ENCODE data around the gene ZMYND12.

Gene ZMYND12

DNA sequence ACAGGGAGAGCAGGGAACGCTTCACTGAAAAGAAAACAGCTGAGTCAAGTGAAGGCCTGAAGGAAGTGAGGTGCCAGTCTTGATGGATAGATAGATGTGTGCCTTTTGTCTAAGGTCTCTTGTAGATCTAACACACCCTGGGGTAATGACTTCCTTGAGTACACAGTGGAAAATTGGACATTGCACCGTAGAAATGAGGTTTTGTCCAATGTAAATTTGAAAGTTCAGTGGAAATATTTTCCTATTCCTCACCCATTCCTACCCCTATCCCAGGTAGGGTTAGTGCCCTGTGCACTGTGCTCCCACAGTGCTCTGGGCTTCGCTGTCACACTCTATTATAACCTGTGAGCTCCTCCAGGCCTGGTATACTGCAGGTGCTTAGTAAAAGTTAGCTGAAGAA is 24.3 kb downstream of the ZMYND12 start:
- no peak overlapping the region for H3K4me3 Mint-ChIP-seq
- DNase-seq (ENCODE audit: low spot score in 2 of 2) (no peak), ATAC-seq (replicated peaks; ENCODE audit: extremely low read depth, poor library complexity, severe bottlenecking) (no peak)
- no peaks in the 10 kb centered on the region for H3K9me3 Mint-ChIP-seq
- no peaks in the 10 kb centered on the region for H3K27me3 Mint-ChIP-seq
- H3K4me1 Mint-ChIP-seq: no peaks in the 10 kb centered on the region
- peaks cover 2% of the 10 kb centered on the region for H3K36me3 Mint-ChIP-seq (ENCODE audit: insufficient read depth)
- H3K27ac Mint-ChIP-seq (ENCODE audit: low read depth): no peak overlapping the region

GRCh38 chr1:42430286-42431135 is 25.3 kb downstream of the ZMYND12 start:
- Mint-ChIP-seq H3K27me3 (no peaks in the 10 kb centered on the region), H3K27ac (ENCODE audit: low read depth) (no peak overlapping the region), H3K4me3 (no peak overlapping the region), H3K36me3 (ENCODE audit: insufficient read depth) (peaks cover 2% of the 10 kb centered on the region), H3K9me3 (no peaks in the 10 kb centered on the region), H3K4me1 (no peaks in the 10 kb centered on the region)
- DNase-seq (ENCODE audit: low spot score in 2 of 2) (no peak), ATAC-seq (replicated peaks; ENCODE audit: extremely low read depth, poor library complexity, severe bottlenecking) (no peak)

- peaks cover 9% of the 10 kb centered on the region for H3K27me3 Mint-ChIP-seq
- no peak for ATAC-seq (replicated peaks; ENCODE audit: extremely low read depth, poor library complexity, severe bottlenecking)
- no peaks in the 10 kb centered on the region for H3K9me3 Mint-ChIP-seq
- no peak overlapping the region for H3K4me3 Mint-ChIP-seq
- H3K4me1 Mint-ChIP-seq: no peaks in the 10 kb centered on the region
- peaks cover 2% of the 10 kb centered on the region for H3K36me3 Mint-ChIP-seq (ENCODE audit: insufficient read depth)
- DNase-seq (ENCODE audit: low spot score in 2 of 2): no peak
- no peak overlapping the region for H3K27ac Mint-ChIP-seq (ENCODE audit: low read depth)
Observed at GRCh38 chr1:42429603-42430002, 26.2 kb downstream of the ZMYND12 start.

GRCh38 chr1:42427240-42427639 is 28.6 kb downstream of the ZMYND12 start:
- H3K4me1 Mint-ChIP-seq: no peaks in the 10 kb centered on the region
- no peak overlapping the region for H3K27ac Mint-ChIP-seq (ENCODE audit: low read depth)
- ATAC-seq (replicated peaks; ENCODE audit: extremely low read depth, poor library complexity, severe bottlenecking): no peak

DNA sequence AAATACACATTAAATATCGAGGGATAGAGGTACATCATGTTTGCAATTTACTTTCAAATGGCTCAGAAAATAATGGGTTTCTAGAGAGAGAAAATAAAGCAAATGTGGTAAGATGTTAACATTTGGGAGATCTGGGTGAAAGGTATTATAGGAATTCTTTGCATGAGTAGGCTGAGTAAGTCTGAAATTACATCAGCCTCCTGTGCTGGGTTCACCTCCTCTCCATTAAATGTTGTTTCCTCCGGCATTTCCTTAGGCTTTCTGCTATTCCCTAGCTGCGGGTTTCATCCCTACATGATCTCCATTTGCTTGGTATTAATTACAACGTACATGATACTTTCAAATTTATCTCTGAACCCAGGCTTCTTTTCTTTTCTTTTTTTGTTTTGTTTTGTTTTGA is 31.6 kb downstream of the ZMYND12 start:
- ATAC-seq (replicated peaks; ENCODE audit: extremely low read depth, poor library complexity, severe bottlenecking) (no peak), DNase-seq (ENCODE audit: low spot score in 2 of 2) (no peak)
- no peaks in the 10 kb centered on the region for H3K9me3 Mint-ChIP-seq
- no peaks in the 10 kb centered on the region for H3K4me1 Mint-ChIP-seq
- no peak overlapping the region for H3K4me3 Mint-ChIP-seq
- H3K27ac Mint-ChIP-seq (ENCODE audit: low read depth): no peak overlapping the region
- peaks cover 49% of the 10 kb centered on the region for H3K27me3 Mint-ChIP-seq
- peaks cover 2% of the 10 kb centered on the region for H3K36me3 Mint-ChIP-seq (ENCODE audit: insufficient read depth)

More at GRCh38 chr1:42427240-42427639, 28.6 kb downstream of the ZMYND12 start:
- no peak for DNase-seq (ENCODE audit: low spot score in 2 of 2)
- Mint-ChIP-seq H3K4me3 (no peak overlapping the region), H3K9me3 (no peaks in the 10 kb centered on the region), H3K27me3 (peaks cover 25% of the 10 kb centered on the region), H3K36me3 (ENCODE audit: insufficient read depth) (peaks cover 2% of the 10 kb centered on the region)

- no peak overlapping the region for H3K27ac Mint-ChIP-seq (ENCODE audit: low read depth)
- H3K4me3 Mint-ChIP-seq: no peak overlapping the region
- H3K27me3 Mint-ChIP-seq: peaks cover 49% of the 10 kb centered on the region
- ATAC-seq (replicated peaks; ENCODE audit: extremely low read depth, poor library complexity, severe bottlenecking): no peak
- no peak for DNase-seq (ENCODE audit: low spot score in 2 of 2)
- H3K4me1 Mint-ChIP-seq: no peaks in the 10 kb centered on the region
- H3K36me3 Mint-ChIP-seq (ENCODE audit: insufficient read depth): peaks cover 2% of the 10 kb centered on the region
- no peaks in the 10 kb centered on the region for H3K9me3 Mint-ChIP-seq
Observed at GRCh38 chr1:42423681-42424080, 32.1 kb downstream of the ZMYND12 start.

DNA sequence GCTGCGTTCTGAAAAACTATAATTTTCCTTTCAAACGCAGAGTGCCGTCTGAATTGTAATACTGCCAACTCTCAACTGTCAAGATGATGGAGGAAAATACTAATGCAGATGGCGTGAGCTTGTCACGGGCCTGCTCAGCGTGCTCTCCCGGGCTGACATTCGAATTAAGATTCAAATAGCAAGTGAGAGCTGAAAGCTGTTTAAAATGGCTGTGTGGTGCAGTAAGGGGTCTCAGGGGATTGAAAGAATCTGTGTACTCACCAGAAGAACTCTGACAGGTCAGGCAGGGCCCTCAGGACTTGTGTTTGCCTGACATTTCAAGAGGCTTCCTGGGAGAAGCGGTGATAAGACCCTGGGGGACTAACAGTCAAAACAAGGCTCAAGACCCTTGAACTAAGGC is 33.1 kb downstream of the ZMYND12 start:
- H3K4me3 Mint-ChIP-seq: no peak overlapping the region
- H3K36me3 Mint-ChIP-seq (ENCODE audit: insufficient read depth): peaks cover 2% of the 10 kb centered on the region
- DNase-seq (ENCODE audit: low spot score in 2 of 2): no peak
- H3K27ac Mint-ChIP-seq (ENCODE audit: low read depth): no peak overlapping the region
- ATAC-seq (replicated peaks; ENCODE audit: extremely low read depth, poor library complexity, severe bottlenecking): no peak
- no peaks in the 10 kb centered on the region for H3K9me3 Mint-ChIP-seq
- H3K4me1 Mint-ChIP-seq: no peaks in the 10 kb centered on the region
- peaks cover 49% of the 10 kb centered on the region for H3K27me3 Mint-ChIP-seq

DNA sequence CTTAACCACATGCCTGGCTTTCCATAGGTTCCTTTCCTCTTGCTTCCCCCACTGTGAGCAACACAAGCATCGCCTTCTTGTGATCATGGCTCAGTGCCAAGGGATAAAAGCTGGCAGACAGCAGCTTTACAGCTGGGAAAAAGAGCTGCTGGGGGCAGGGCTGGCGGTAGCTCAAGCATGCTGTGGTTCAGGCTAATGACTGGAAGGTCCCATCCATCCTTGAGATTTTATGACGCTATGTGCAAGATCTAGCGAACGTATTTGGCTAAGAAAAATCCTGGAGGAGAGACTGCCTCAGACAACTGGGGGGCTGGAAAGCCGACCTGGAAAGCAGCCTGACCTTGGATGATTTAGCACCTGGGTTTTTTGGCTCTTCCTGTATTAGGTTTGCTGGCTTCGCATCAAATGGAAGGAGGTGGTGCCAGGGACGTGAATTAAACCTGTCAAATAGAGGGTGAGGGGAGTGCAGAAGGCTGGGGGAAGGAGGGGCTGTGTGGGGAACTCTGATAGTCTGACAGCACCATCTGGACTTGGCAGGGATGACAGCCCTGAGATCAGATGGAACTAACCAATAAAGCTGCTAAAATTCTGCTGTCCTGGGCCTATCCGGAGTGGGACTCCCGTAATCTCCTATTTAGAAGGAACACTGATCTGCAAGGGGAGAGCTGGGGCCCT is 34.8 kb downstream of the ZMYND12 start:
- Mint-ChIP-seq H3K4me1 (no peaks in the 10 kb centered on the region), H3K27ac (ENCODE audit: low read depth) (no peak overlapping the region), H3K36me3 (ENCODE audit: insufficient read depth) (no peaks in the 10 kb centered on the region), H3K27me3 (peaks cover 49% of the 10 kb centered on the region), H3K4me3 (no peak overlapping the region), H3K9me3 (no peaks in the 10 kb centered on the region)
- DNase-seq (ENCODE audit: low spot score in 2 of 2) (no peak), ATAC-seq (replicated peaks; ENCODE audit: extremely low read depth, poor library complexity, severe bottlenecking) (no peak)

GRCh38 chr1:42420121-42420520 is 35.7 kb downstream of the ZMYND12 start:
- peaks cover 53% of the 10 kb centered on the region for H3K27me3 Mint-ChIP-seq
- no peak for ATAC-seq (replicated peaks; ENCODE audit: extremely low read depth, poor library complexity, severe bottlenecking)
- no peak overlapping the region for H3K27ac Mint-ChIP-seq (ENCODE audit: low read depth)
- no peak for DNase-seq (ENCODE audit: low spot score in 2 of 2)
- no peaks in the 10 kb centered on the region for H3K4me1 Mint-ChIP-seq
- no peak overlapping the region for H3K4me3 Mint-ChIP-seq
- no peaks in the 10 kb centered on the region for H3K9me3 Mint-ChIP-seq
- no peaks in the 10 kb centered on the region for H3K36me3 Mint-ChIP-seq (ENCODE audit: insufficient read depth)

- no peak overlapping the region for H3K27ac Mint-ChIP-seq (ENCODE audit: low read depth)
- no peaks in the 10 kb centered on the region for H3K9me3 Mint-ChIP-seq
- no peak for DNase-seq (ENCODE audit: low spot score in 2 of 2)
- H3K4me1 Mint-ChIP-seq: no peaks in the 10 kb centered on the region
- no peak for ATAC-seq (replicated peaks; ENCODE audit: extremely low read depth, poor library complexity, severe bottlenecking)
- H3K36me3 Mint-ChIP-seq (ENCODE audit: insufficient read depth): no peaks in the 10 kb centered on the region
- peaks cover 53% of the 10 kb centered on the region for H3K27me3 Mint-ChIP-seq
- H3K4me3 Mint-ChIP-seq: no peak overlapping the region
Observed at GRCh38 chr1:42419126-42419821, 36.5 kb downstream of the ZMYND12 start.

DNA sequence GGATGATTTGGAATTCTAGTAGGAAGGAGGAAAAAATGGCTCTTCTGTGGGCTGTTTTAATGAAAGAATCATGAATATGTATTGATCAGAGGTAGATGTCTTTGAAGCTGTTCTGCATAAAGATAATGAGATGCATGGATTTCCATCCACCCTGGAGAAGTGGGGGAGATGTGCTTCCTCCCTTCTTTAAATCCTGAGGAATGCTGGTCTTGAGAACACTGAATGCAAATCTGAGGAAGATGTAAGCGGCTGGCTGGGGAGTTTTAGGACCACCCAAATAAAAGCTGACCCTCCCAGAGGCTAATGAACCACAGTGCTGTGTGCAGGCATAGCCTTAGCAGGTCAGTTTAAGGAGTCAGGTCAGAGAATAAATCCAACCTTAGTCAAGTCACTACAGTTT is 37.3 kb downstream of the ZMYND12 start:
- Mint-ChIP-seq H3K9me3 (no peaks in the 10 kb centered on the region), H3K4me1 (no peaks in the 10 kb centered on the region), H3K27me3 (peaks cover 50% of the 10 kb centered on the region), H3K4me3 (no peak overlapping the region), H3K27ac (ENCODE audit: low read depth) (no peak overlapping the region), H3K36me3 (ENCODE audit: insufficient read depth) (no peaks in the 10 kb centered on the region)
- ATAC-seq (replicated peaks; ENCODE audit: extremely low read depth, poor library complexity, severe bottlenecking) (no peak), DNase-seq (ENCODE audit: low spot score in 2 of 2) (no peak)

- H3K4me3 Mint-ChIP-seq: no peak overlapping the region
- H3K4me1 Mint-ChIP-seq: no peaks in the 10 kb centered on the region
- peaks cover 50% of the 10 kb centered on the region for H3K27me3 Mint-ChIP-seq
- no peak for ATAC-seq (replicated peaks; ENCODE audit: extremely low read depth, poor library complexity, severe bottlenecking)
- no peak for DNase-seq (ENCODE audit: low spot score in 2 of 2)
- H3K9me3 Mint-ChIP-seq: no peaks in the 10 kb centered on the region
- no peaks in the 10 kb centered on the region for H3K36me3 Mint-ChIP-seq (ENCODE audit: insufficient read depth)
- H3K27ac Mint-ChIP-seq (ENCODE audit: low read depth): no peak overlapping the region
Observed at GRCh38 chr1:42417166-42417565, 38.7 kb downstream of the ZMYND12 start.
